Kasumi-1 (cell line): ENCODE data around the gene EEPD1.

Source experiments
- DNase-seq, 2 experiments: peaks; one replicate each; lab custom pipeline; 2025; lab: John Stamatoyannopoulos, UW

EEPD1 gene

GRCh38 chr7:36190447-36191291 lies 37.6 kb downstream of the EEPD1 start:
- DNase-seq, result no peak

DNA sequence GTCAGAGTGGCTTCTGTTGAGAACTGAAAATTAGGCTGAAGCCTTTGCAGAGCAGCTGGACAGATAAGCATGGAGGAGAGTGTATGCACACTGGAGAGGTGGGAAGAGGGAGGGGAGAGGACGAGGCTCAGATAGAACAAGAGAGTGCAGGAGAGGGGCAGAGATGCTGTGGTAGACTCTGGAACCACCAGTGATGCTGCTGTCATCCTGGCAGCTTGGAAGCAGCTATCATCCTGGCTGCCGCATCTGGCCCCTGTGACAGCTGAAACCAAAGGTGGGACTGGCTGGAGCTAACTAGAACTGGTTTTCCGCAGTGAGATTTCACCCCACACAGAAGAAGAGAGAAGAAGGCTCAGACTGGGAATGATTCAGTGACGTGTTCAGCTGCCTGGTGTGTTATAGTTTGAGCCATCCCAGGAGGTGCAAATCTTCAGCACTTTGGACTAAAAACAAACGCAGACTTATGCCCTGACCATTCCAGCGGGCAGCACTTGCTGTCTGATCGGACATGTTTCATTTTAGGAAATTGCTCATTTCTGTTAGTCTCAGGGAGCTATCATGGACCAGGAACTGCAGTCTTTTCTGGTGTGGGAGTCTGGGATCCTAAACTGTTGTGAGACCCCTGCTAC lies 38.4 kb downstream of the EEPD1 start:
- DNase-seq, result no peak

DNA sequence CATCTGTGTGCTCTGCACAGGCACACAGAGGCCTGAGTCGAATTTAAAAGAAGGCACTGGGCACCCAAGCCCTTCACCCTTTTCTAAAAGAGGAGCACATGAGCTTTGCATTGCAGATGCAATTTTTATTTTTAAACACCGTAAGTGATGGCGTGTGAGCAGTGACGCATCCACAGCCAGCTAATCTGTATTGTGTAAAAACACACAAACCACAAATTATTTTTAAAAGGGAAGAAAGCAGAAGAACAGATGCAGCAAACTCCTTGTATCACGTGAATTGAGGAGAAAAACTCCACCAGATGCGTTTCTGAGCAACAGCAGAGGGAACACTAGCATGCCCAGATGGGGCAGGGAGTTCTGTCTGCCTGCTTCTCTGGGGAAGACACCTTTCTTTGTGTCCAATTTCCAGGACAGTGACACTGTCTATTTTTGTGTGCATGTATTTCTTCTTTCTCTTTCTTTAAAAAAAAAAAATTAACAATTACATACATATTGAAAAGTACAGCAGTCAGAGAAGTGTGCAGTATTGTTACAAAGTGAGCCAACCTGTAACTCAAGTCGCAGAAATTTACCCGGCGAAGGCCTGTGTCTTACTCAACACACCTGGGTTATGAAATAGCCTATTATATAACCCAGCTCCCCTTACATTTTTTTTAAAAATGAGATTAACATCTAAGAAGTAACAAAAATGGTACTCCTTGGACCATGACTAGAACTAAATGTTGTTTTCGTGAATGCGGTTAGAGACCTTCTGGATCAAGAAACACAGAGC lies 39.2 kb downstream of the EEPD1 start:
- peak; percentile 94 to 97 for DNase-seq

DNA sequence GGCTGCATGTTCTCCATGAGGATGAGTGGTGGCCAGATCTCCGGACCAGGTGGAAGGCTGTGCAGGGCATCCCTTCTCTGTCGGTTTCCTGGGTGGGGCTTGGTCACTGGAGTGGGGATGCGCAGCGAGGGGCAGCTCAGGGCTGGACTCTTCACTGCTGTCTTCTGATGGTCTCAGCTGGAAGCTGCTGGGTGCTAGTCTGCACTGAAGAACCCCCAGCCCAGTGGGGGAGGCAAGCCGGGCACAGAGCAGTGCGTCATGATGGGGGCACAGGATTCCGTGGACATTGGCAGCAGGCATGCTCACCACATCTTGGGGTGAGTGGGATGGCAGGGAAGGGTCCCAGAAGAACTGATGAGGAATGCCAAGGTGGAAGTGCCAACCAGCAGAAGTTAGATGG lies 39.8 kb downstream of the EEPD1 start:
- DNase-seq, result no peak

DNA sequence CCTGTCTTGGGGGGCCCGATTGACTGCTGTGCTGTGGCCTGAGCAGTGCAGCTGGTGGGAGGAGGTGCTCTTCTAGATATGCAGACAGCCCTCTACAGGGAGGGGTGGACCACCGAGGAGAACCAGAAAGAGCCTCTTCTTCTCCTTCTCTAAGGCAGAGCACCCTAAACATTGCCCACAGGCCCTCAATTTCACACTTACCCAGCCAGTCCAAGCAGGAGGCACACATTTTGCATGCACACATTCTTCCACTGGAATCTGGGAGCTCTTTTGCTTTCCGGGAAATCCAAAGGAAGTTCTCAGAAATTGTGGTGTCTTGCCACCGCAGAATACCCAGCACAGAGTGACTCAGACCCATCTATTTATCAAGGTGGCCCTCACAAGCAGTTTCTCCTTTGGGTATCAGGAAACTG lies 45.8 kb downstream of the EEPD1 start:
- DNase-seq, result no peak

GRCh38 chr7:36199329-36199728 lies 46.3 kb downstream of the EEPD1 start:
- DNase-seq, result no peak

- DNase-seq, result no peak
Measured at GRCh38 chr7:36201122-36201723, 48.2 kb downstream of the EEPD1 start.

DNA sequence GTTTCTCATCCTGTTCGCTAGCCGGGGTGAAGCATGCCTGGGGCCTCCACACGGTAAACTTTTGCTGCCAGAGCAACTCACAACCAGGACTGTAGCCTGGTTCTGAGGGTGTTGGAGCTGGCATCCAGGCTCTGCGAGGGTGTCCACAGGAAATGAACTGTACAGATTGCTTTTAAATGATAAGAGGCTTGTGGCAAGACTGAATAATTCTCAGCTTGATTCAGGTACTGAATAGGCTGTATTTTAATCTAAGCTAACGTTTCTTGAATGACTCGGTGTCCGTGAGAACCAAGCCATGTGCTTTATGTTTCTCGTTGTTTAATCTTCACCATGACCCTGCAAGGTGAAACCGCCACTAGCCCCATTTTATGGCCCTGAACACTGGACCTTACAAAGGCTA lies 49.3 kb downstream of the EEPD1 start:
- DNase-seq, result no peak

DNA sequence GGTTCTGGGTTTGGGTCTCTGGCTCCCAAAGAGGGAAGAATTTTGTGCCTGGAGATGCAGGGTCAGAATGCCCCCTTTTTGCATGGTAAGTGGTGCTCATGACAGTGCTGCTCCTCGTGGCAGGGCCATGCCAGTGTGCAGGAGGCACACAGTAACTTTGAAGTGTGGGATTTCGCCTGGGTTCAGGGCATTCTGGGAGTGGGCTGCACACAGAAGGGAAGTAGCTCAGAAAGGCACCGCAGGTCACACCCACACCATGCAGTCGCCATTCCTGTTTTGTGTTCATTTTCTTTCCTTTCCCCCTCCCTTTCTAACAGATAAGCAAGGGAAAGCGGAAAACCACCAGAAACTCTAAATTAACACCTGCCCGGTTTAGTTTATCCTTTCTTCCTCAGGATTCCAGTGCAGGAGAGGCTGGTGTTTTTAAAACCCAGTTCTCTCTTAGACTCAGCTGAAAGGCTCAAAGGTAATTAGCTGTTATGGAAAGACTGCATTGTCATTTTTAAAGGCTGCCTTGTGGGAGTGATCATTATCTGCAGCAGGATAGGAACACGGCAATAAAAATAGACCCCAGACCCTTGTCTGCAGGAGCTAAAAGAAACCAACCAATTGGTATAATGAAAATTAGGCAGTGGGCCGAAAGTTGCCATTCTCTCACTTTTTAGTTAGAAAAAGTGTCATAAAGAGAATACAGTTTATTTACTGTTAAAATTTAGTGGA lies 50.2 kb downstream of the EEPD1 start:
- DNase-seq, result no peak

DNA sequence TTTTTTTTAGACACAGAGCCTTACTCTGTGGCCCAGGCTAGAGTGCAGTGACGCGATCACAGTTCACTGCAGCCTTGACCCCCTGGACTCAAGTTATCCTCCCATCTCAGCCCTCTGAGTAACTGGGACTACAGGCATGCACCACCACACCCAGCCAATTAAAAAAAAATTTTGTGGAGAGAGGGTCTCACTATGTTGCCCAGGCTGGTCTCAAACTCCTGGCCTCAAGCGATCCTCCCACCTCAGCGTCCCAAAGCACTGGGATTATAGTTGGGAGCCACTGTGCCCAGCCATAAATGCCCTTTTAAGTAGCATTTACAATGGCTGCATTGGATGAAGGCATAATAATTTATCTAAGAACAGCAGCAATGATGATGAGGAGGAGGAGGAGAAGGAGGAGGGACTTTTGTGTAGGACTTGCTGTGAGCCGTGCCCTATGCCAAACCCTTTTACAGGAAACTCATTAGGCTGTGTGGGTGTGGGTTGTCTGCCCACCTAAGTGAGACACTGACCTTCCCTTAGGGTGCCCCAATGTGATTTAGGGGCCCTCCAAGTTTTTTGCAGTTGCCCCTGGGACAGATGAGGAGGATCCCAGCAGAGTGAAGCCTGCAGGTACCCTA lies 51.1 kb downstream of the EEPD1 start:
- no peak for DNase-seq

DNA sequence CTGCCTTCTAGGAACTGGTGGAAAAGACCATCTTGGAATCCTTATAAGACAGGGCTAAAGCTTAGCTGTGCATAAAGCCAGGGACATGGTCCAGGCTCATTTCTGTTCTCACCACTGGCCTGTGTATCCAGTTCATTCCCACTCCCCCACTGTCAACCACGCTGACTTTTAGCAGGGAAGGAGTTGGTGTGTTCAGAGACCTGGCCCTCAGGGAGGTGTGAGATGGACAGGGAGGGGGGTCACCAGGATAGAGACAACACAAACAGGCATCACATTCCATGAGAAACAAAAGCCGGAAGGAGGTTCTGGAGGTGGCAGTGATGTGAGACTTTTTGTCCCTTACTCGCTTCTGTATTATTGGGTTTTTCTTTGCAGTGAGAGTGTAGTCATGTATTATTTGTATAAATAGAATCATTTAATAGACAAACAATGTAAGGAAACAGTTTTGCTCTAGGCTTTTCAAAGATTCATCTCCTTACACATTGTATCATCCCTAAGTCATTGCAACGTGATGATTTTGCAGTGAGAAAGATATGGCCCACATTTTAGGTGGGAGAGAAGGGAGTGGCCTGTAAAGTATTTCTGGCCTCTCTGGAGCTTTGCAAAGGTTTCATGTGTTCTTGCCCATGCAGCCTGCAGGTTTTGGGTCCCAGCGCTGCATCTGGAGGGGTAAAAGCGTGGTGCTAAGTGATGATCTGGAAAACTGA lies 52.0 kb downstream of the EEPD1 start:
- no peak for DNase-seq

- DNase-seq, result no peak
Measured at GRCh38 chr7:36205803-36206202, 52.7 kb downstream of the EEPD1 start.

DNA sequence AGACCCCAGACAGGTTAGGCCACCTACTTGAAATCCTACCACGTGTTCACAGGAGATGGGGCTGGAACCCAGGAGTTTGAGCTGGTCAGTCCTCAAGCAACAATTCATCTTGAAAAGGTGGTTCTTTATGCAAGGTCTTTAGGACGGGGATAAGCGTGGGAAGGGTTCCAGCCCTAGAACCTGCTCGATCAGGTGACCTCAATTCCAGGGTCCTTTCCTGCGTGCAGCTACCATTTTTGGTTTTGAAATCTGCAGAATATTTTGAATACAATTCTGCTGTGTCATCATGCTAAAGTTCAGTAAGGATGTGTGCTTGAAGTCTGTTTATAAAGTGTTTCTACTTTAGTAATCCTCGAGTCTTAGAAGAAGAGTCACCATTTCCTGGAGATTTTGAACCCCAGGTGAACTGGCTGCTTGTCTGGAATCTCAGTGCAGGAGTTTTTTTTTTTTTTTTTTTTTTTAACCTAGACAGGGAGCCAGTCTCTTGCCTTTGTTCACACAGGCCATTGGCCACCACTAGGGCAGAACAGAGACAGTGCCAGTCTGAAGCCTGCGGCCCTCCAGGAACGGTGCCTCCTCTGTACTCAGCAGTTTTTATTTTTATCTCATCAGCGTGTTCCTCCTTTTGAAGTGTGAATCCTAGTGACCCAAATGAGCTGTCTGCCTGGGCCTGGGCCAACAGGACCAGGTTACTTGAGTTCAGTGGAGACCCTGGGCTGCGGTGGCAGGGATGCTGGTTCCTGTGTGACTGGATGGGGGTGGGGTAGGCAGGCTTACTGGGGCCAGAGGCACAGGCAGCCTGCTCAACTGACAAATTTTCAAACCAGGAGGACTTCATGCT lies 54.6 kb downstream of the EEPD1 start:
- peak; percentile 74 to 81 for DNase-seq

- DNase-seq, result peak; percentile 68 to 72
Measured at GRCh38 chr7:36208426-36208825, 55.4 kb downstream of the EEPD1 start.

DNA sequence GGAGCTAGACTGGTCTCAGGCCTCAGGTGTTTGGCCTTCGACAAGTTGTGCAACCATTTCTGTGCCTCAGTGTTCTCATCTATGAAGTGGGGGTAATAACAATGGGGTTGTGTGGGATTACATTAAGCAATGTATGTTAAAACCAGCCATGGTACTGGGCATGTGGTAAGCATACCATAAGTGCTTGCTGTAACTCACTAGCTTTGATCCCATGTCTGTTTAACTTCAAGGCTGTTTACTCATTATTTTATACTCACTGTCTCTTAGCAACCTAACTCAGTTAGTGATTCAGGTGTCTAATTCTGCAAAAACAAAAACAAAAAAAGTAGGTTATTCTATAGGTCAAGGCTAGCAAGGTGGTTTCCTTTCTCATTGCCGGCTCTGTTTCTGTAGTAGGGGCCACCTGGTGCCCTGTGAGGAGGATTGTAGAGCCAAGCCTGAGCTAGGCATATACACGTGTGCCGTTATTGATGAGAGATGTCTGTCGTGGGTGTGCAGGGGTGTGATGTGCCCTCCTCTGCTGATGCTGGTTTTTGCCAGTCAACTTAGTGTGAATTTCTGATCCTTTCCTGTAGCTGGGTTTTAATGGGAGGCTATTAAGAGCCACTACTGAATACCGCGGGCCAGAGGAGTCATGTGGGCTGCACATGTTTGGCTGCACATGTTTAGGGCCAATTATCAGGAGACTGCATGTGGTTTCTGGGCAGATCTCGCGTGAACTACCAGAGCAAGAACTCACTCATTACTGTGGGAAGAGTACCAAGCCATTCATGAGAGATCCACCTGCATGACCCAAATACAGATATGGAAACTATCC lies 56.2 kb downstream of the EEPD1 start:
- no peak for DNase-seq

- peak in 1 of 2 experiments; percentile 5 for DNase-seq
Measured at GRCh38 chr7:36209814-36210183, 56.7 kb downstream of the EEPD1 start.

- DNase-seq, result no peak
Measured at GRCh38 chr7:36210291-36210922, 57.4 kb downstream of the EEPD1 start.
